Endometrial microvascular endothelial cells (primary cell): ENCODE results near the gene APBA1. TPM values are rescaled to one million over a fixed set of nuclear protein-coding genes. Genes with fewer than 3 reads are reported as not detected.
"Not testable (repeated sequence)": the region's sequence is repeated elsewhere in the genome, so short reads cannot be mapped to it uniquely, and the experiment has no call there.

ENCODE experiments used
- in situ Hi-C: cut with HindIII; loops from 2 replicates; pipeline ENCODE4 v1.10.0; 2017; ENCODE audit warnings: low sequenced_read_pairs, low pct_unique_long_range_greater_than_20kb; ENCODE audit errors: inconsistent ontology term
- total RNA-seq: library from RNA; depleted of rRNA; stranded (reverse); fragments of >200 nt; gene quantifications from one replicate; pipeline ENCODE4 v1.2.3, GENCODE V29; 2015; ENCODE audit errors: inconsistent ontology term

APBA1 gene
- total RNA-seq, 1 donor from 2014 or later, result 8.3 TPM

- in situ Hi-C loops, result no loop called here
These were observed 206.7 kb downstream of the APBA1 start for GRCh38 chr9:69465473-69465872.

GRCh38 chr9:69463497-69464068 is 208.6 kb downstream of the APBA1 start:
- in situ Hi-C loops, result no loop called here

GRCh38 chr9:69462394-69462793 is 209.8 kb downstream of the APBA1 start:
- in situ Hi-C loops, result no loop called here

- in situ Hi-C loops, result no loop called here
These were observed 210.9 kb downstream of the APBA1 start for GRCh38 chr9:69461103-69461887.

- in situ Hi-C loops, result no loop called here
These were observed 212.2 kb downstream of the APBA1 start for GRCh38 chr9:69460012-69460411.

GRCh38 chr9:69458176-69458575 is 214.0 kb downstream of the APBA1 start:
- in situ Hi-C loops, result no loop called here

GRCh38 chr9:69456201-69456600 is 216.0 kb downstream of the APBA1 start:
- in situ Hi-C loops, result no loop called here

GRCh38 chr9:69455311-69455710 is 216.9 kb downstream of the APBA1 start:
- in situ Hi-C loops, result no loop called here

- in situ Hi-C loops, result no loop called here
These were observed 217.8 kb downstream of the APBA1 start for GRCh38 chr9:69454321-69454720.

GRCh38 chr9:69453746-69454145 is 218.4 kb downstream of the APBA1 start:
- in situ Hi-C loops, result no loop called here

- in situ Hi-C loops, result no loop called here
These were observed 219.9 kb downstream of the APBA1 start for GRCh38 chr9:69452110-69452782.

GRCh38 chr9:69446496-69446895 is 225.7 kb downstream of the APBA1 start:
- in situ Hi-C loops, result no loop called here

- in situ Hi-C loops, result no loop called here
These were observed 226.9 kb downstream of the APBA1 start for GRCh38 chr9:69445251-69445650.

GRCh38 chr9:69444791-69445190 is 227.4 kb downstream of the APBA1 start:
- in situ Hi-C loops, result no loop called here

- in situ Hi-C loops, result no loop called here
These were observed 228.2 kb downstream of the APBA1 start for GRCh38 chr9:69444021-69444420.

- in situ Hi-C loops, result no loop called here
These were observed 229.0 kb downstream of the APBA1 start for GRCh38 chr9:69443178-69443577.

- in situ Hi-C loops, result no loop called here
These were observed 229.7 kb downstream of the APBA1 start for GRCh38 chr9:69442486-69442885.

- in situ Hi-C loops, result not testable (repeated sequence)
These were observed 231.8 kb downstream of the APBA1 start for GRCh38 chr9:69440254-69440955.

- in situ Hi-C loops, result not testable (repeated sequence)
These were observed 232.5 kb downstream of the APBA1 start for GRCh38 chr9:69439654-69440053.
